Ammon's horn (tissue), 1 donor: ENCODE data around the gene HTD2.
"Not testable (repeated sequence)": the region's sequence is repeated elsewhere in the genome, so short reads cannot be mapped to it uniquely, and the experiment has no call there.

ENCODE experiments used
- DNase-seq: peaks from one replicate; pipeline ENCODE4 v3.0.0-alpha.2; 2016; ENCODE audit warnings: low spot score

Gene HTD2

DNA sequence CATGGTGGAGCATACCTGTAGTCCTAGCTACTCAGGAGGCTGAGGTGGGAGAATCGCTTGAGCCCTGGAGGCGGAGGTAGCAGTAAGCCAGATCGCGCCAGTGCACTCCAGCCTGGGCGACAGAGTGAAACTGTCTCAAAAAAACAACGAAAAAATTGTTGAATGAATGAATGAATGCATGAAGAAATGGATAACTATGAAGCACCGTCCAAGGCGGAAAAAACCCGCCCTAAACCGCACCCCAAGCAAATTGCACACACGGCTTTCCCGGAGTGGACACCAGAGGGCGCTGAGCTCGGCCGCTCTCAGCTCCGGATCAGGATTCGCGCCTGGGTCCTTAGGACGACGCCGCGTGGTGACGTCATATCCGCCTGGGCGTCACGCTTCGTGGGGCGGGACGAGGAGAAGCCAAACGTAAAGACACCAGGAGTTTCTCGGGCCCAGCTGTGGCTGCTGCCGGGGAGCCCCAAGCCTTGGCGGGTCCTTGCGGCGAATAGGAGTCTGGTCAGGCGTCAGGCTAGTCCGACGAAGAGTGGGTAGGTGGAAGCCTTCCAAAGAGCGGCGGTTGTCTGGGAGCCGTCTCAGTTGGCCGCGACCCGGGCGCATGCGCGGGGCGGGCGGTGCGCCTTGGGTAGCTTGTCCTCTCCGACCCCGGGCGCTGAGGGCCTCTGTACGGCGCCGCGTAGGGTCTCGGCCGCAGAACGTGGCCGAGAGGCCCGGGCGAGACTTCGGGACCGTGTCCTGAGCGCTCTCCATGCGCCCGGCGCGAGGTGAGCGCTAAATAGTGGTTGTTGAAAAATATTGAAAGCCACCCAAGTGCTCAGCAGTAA is at the start of gene HTD2, which contains the start of gene RPP14:
Gene HTD2 (plus strand): TSS at position 639 of the 830 bp plus-strand sequence. CDS start 11,094 bp downstream, outside the sequence.
Gene RPP14 (plus strand): TSS at position 364 of the 830 bp plus-strand sequence. CDS start 4,085 bp downstream, outside the sequence.
- peak; percentile 98 for DNase-seq

GRCh38 chr3:58258392-58259055 is 47.8 kb upstream of the HTD2 start:
- no peak for DNase-seq

DNA sequence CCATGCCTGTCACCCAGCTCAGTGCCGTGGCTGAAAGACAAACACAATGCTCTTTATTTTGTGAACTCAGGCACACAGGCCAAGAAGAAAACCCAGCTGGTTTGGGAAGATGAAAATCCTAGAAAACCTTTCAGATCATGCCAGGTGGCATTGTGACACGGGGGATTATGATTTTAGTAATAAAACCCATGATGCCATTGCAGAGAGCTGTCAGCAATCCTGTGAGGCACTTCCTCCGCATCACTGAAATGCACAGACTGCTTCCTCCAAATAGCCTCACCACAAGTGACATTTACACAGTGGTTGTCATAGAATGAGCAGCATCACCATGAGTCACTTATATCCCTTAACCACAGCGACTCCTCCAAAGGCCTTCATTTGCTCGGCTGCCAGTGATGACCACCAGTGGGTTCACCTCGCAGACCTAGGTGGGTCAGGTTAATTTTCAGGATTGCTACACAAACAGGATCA is 46.0 kb upstream of the HTD2 start:
- peak; percentile 75 for DNase-seq

GRCh38 chr3:58260733-58261132 is 45.6 kb upstream of the HTD2 start:
- no peak for DNase-seq

GRCh38 chr3:58261954-58262666 is 44.2 kb upstream of the HTD2 start:
- no peak for DNase-seq

- DNase-seq: peak; percentile 46
Measured at GRCh38 chr3:58266577-58266976, 39.7 kb upstream of the HTD2 start.

DNA sequence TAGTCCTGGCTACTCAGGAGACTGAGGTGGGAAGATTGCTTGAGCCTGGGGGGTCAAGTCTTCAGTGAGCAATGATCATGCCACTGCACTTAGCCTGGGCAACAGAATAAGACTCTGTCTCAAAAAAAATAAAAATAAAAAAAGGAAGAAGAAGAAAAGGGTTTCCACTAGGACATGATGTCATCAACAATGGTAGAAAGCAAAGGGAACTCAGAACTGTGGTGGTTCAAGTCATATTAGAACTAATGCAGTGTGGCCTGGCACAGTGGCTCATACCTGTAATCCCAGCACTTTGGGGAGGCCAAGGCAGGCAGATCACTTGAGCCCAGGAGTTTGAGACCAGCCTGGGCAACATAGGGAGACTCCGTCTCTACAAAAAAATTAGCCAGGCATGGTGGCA is 38.8 kb upstream of the HTD2 start:
- DNase-seq: not testable (repeated sequence)

- DNase-seq: no peak
Measured at GRCh38 chr3:58269356-58269755, 37.0 kb upstream of the HTD2 start.

DNA sequence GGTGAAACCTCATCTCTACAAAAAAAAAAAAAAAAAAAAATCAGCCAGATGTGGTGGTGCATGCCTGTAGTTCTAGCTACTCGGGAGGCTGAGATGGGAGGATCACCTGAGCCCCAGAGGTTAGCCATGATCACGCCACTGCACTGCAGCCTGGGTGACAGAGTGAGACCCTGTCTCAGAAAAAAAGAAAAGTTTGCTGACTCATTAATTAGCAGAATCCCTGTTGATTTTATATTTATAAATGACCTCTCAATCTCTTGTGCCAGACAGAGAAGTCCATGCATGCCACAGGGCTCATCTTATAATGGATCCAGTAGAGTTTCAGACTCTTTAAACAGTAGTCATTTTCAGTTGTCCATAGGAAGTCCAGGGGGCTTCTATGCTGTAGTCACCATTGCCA is 35.8 kb upstream of the HTD2 start:
- DNase-seq: no peak

DNA sequence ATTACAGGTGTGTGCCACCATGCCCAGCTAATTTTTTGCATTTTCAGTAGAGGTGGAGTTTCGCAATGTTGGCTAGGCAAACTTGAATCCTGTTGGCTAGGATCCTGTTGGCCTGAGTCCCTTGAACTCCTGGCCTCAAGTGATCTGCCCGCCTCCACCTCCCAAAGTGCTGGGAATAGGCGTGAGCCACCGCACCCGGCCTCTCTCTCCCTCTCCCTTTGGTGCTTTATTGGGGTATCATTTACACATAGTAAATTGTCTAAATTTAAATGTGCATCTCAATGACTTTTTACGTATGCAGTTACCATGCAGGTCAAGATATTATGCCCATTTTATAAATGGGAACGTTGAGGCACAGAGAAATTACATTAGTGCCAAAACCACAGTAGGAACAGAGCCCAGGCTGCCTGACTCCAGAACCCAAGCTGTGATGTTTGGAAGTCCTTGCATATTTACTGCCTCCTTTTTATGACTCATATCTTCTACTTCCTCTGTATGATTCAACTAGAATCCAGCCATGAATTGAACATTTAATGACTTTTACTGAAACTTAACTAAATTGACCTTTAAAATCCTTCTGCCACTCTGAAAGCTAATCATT is 34.3 kb upstream of the HTD2 start:
- DNase-seq: no peak

- no peak for DNase-seq
Measured at GRCh38 chr3:58272891-58273290, 33.4 kb upstream of the HTD2 start.

DNA sequence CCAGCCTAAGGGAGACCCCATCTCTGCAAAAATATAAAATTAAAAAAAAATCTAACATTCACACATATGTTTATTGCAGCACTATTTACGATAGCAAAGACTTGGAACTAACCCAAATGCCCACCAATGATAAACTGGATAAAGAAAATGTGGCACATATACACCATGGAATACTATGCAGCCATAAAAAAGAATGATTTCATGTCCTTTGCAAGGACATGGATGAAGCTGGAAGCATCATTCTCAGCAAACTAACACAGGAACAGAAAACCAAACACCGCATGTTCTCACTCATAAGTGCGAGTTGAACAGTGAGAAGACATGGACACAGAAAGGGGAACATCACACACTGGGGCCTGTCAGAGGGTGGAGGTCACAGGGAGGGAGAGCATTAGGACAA is 33.0 kb upstream of the HTD2 start:
- DNase-seq: not testable (repeated sequence)

- no peak for DNase-seq
Measured at GRCh38 chr3:58274027-58274614, 32.2 kb upstream of the HTD2 start.

GRCh38 chr3:58281069-58281468 is 25.3 kb upstream of the HTD2 start:
- no peak for DNase-seq

DNA sequence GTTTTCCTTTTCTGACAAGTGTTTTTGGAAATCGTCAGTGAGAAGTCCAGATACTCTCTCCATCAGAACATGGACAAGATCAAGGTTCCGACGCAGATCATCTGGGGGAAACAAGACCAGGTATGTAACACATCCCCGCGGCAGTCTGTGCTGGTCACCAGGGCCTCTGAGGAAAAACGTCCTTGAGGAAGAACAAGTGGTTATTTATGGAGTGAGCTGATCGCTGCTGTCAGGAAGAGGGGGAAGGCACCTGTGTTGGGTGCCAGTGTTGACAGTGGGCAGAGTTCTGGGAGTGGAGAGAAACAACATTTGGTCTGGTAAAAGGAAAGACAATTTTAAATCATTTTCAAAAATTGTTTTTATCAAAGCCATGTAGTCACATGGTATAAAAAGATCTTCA is 21.0 kb upstream of the HTD2 start:
- DNase-seq: no peak

GRCh38 chr3:58287354-58287753 is 19.0 kb upstream of the HTD2 start:
- DNase-seq: peak; percentile 90

DNA sequence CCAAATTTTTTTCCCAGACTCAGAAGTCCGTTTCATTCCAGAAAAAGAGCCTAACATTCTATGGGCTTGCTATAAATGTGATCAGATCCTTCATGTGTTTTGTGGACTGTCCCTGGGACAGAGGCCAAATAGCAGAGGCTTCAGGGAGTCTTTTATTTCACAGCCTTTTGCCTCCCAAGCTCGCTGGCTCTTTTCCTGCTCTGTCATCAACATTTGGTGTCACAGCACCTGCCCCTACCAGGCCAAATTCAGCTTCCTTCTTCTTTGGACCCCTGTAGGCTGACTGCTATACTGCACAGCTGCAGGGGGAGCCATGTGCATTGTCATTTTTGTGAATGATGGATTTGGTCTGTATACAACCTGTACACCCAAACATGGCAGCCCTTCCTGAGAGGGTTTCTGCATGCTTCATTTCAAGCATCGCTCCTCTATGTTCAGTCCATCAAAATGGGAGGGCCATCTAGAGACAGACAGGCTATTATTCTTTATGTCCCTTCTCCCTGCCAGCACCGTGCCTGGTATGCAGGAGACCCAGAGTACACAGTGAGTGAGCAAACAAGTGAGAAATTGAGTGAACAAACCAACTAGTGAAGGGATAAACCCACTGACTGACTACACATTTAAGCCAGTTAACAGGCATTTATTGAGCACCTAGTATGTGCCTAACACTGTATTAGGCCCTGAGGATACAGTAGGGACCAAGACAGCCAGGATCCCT is 18.1 kb upstream of the HTD2 start:
- peak; percentile 38 for DNase-seq

DNA sequence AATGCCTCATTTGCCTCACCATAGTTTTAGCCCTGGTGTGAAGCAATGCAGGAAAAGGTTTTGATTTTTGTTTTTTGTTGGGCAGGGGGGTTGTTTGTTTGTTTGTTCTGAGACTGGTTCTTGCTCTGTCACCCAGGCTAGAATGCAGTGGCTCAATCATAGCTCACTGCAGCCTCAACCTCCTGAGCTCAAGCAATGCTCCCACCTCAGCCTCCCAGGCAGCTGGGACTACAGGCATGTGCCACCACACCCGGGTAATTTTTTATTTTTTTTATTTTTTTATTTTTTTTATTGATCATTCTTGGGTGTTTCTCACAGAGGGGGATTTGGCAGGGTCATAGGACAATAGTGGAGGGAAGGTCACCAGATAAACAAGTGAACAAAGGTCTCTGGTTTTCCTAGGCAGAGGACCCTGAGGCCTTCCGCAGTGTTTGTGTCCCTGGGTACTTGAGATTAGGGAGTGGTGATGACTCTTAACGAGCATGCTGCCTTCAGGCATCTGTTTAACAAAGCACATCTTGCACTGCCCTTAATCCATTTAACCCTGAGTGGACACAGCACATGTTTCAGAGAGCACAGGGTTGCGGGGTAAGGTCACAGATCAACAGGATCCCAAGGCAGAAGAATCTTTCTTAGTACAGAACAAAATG is 17.2 kb upstream of the HTD2 start:
- DNase-seq: not testable (repeated sequence)

DNA sequence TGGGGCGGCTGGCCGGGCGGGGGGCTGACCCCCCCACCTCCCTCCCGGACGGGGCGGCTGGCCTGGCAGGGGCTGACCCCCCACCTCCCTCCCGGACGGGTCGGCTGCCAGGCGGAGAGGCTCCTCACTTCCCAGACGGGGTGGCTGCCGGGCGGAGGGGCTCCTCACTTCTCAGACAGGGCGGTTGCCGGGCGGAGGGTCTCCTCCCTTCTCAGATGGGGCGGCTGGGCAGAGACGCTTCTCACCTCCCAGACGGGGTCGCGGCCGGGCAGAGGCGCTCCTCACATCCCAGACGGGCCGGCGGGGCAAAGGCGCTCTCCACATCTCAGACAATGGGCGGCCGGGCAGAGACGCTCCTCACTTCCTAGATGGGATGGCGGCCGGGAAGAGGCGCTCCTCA is 15.9 kb upstream of the HTD2 start:
- DNase-seq: not testable (repeated sequence)

GRCh38 chr3:58291671-58292338 is 14.5 kb upstream of the HTD2 start:
- DNase-seq: no peak
